Mononuclear cell (primary cell): Measurements from ENCODE around the gene KCND2. TPM values are rescaled to one million over a fixed set of nuclear protein-coding genes. Genes with fewer than 3 reads are reported as not detected.
"Not testable (repeated sequence)": the region's sequence is repeated elsewhere in the genome, so short reads cannot be mapped to it uniquely, and the experiment has no call there.

Experiments
- H3K27me3 ChIP-seq: 2 replicates; pipeline ENCODE4 v1.6.0; 2011; ENCODE audit warnings: low read length, control low read depth; ENCODE audit not compliant: insufficient read depth
- H3K4me1 ChIP-seq: 2 replicates; pipeline ENCODE4 v1.5.1; 2011; ENCODE audit warnings: mild to moderate bottlenecking, low read length, control low read depth; ENCODE audit not compliant: insufficient read depth
- H3K4me3 ChIP-seq: 2 replicates; pipeline ENCODE4 v1.5.1; 2011; ENCODE audit warnings: mild to moderate bottlenecking, low read length, moderate library complexity
- H3K9me3 ChIP-seq: 2 replicates; pipeline ENCODE4 v1.5.1; 2011; ENCODE audit warnings: low read depth, mild to moderate bottlenecking, control low read depth, low read length
- total RNA-seq: library from RNA; depleted of rRNA; stranded (reverse); fragments of >200 nt; gene quantifications from one replicate; pipeline ENCODE4 v1.2.3, GENCODE V29; 2012

KCND2 gene
- total RNA-seq, 1 donor, result not detected

GRCh38 chr7:120526902-120527509 lies 254.0 kb downstream of the KCND2 start:
- Histone ChIP-seq H3K27me3 (no peaks in the 10 kb centered on the region), H3K4me3 (no peak overlapping the region), H3K4me1 (no peaks in the 10 kb centered on the region), H3K9me3 (no peaks in the 10 kb centered on the region)

GRCh38 chr7:120529736-120530135 lies 256.8 kb downstream of the KCND2 start:
- no peaks in the 10 kb centered on the region for H3K27me3 ChIP-seq
- no peaks in the 10 kb centered on the region for H3K4me1 ChIP-seq
- H3K9me3 ChIP-seq, result no peaks in the 10 kb centered on the region
- H3K4me3 ChIP-seq, result no peak overlapping the region

DNA sequence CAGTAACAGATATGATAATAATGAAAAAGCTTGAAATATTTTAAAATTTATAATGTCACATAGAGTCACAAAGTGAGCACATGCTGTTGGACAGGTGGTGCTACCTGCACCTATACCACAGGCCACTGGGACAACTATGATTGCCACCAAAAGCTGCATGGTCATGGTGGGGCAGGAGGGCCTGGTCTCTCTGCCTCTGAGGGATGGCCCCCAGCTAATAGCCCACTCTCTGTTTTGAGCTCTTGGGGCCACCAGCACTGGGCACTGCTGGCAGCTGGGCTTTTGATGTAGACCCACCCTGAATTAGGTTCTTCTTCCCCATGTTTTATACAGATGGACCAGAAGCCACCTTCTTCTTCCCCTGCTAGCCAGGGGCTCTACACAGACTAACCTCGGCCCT lies 265.4 kb downstream of the KCND2 start:
- no peak overlapping the region for H3K4me3 ChIP-seq
- no peaks in the 10 kb centered on the region for H3K27me3 ChIP-seq
- H3K9me3 ChIP-seq, result no peaks in the 10 kb centered on the region
- H3K4me1 ChIP-seq, result no peaks in the 10 kb centered on the region

GRCh38 chr7:120539321-120539720 lies 266.3 kb downstream of the KCND2 start:
- no peaks in the 10 kb centered on the region for H3K4me1 ChIP-seq
- no peak overlapping the region for H3K4me3 ChIP-seq
- no peaks in the 10 kb centered on the region for H3K9me3 ChIP-seq
- H3K27me3 ChIP-seq, result no peaks in the 10 kb centered on the region

DNA sequence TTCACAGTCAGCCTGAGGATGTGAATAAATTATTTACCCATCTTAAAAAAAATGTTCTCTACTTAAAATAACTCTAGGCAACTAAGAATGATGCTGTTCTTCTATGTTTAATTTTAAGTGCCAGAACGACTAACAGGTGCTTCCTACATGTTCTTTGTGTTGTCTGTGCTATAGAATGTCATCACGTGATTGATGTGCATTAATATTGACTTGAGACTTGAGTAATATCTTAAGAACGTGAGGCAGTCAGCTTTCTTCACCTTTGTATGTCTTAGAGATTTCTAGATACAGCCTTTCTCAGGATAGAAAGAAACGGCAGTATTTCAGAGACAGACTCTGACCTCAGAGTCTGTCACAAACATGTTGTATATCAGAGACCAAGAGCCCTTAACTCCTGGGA lies 274.6 kb downstream of the KCND2 start:
- no peaks in the 10 kb centered on the region for H3K4me1 ChIP-seq
- no peaks in the 10 kb centered on the region for H3K9me3 ChIP-seq
- H3K4me3 ChIP-seq, result no peak overlapping the region
- no peaks in the 10 kb centered on the region for H3K27me3 ChIP-seq

- H3K9me3 ChIP-seq, result no peaks in the 10 kb centered on the region
- H3K4me3 ChIP-seq, result no peak overlapping the region
- H3K4me1 ChIP-seq, result no peaks in the 10 kb centered on the region
- no peaks in the 10 kb centered on the region for H3K27me3 ChIP-seq
Observed at GRCh38 chr7:120550494-120551048, 277.6 kb downstream of the KCND2 start.

DNA sequence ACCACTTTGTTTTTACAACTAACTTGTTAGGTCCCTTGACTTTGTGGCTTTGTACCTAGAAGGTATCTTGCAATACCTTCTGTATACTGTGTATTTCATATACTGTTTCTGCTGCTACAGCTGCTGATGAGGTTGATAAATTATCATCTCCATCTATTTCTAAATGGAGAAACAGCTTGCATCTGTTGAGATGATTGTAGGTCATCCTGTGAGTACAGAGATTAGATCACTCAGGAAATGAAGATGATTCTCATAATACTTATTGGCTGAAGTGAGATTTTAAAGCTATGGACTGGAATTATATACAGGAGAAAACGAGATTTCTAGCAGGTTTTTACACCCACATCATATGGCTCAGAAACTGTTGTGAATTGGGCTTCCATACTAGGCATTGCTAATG lies 280.5 kb downstream of the KCND2 start:
- no peaks in the 10 kb centered on the region for H3K27me3 ChIP-seq
- H3K9me3 ChIP-seq, result no peaks in the 10 kb centered on the region
- no peaks in the 10 kb centered on the region for H3K4me1 ChIP-seq
- no peak overlapping the region for H3K4me3 ChIP-seq

- no peaks in the 10 kb centered on the region for H3K4me1 ChIP-seq
- no peaks in the 10 kb centered on the region for H3K9me3 ChIP-seq
- H3K4me3 ChIP-seq, result no peak overlapping the region
- H3K27me3 ChIP-seq, result no peaks in the 10 kb centered on the region
Observed at GRCh38 chr7:120554960-120555571, 282.1 kb downstream of the KCND2 start.

DNA sequence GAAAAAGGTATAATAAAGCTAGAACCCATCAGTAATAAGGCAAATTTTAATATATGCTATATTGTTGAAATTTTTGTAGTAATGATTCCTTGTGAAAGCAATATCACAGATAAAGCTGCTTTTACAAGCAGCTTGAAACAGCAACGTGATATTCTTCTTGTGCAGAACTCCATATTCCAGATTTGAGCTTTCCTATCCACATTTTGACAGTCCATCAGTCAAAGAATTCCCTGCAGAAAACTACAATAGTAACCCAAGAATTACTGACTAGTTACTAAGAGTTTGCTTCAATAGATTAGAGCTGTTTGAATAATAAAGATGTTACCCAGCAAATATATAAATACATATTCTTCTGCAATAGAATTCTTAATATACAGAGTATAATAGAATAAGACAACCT lies 291.2 kb downstream of the KCND2 start:
- H3K4me1 ChIP-seq, result no peaks in the 10 kb centered on the region
- H3K9me3 ChIP-seq, result no peaks in the 10 kb centered on the region
- H3K4me3 ChIP-seq, result no peak overlapping the region
- no peaks in the 10 kb centered on the region for H3K27me3 ChIP-seq

- H3K27me3 ChIP-seq, result no peaks in the 10 kb centered on the region
- no peak overlapping the region for H3K4me3 ChIP-seq
- no peaks in the 10 kb centered on the region for H3K9me3 ChIP-seq
- no peaks in the 10 kb centered on the region for H3K4me1 ChIP-seq
Observed at GRCh38 chr7:120567204-120567603, 294.2 kb downstream of the KCND2 start.

- H3K4me3 ChIP-seq, H3K9me3 ChIP-seq, H3K27me3 ChIP-seq, H3K4me1 ChIP-seq: not testable (repeated sequence)
Observed at GRCh38 chr7:120578657-120579056, 305.7 kb downstream of the KCND2 start.

DNA sequence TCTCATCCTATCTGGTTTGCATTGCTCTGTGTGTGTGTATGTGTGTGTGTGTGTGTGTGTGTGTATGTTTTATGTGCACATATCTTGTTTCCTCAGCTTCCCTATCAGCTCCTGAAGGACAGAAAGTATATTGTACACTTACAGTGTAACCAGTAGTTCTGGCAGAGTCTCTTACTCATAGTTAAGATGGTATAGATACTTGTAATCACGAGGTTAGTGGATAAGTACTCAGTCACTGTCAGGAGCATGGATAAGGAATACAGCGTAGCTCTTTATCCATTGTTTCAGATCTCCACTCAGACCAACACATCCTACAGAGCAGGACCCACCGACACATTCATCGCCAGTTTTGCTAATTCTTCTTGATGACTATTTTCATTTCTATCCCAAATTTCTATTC lies 309.9 kb downstream of the KCND2 start:
- Histone ChIP-seq H3K27me3 (no peaks in the 10 kb centered on the region), H3K4me3 (no peak overlapping the region), H3K4me1 (no peaks in the 10 kb centered on the region), H3K9me3 (no peaks in the 10 kb centered on the region)

DNA sequence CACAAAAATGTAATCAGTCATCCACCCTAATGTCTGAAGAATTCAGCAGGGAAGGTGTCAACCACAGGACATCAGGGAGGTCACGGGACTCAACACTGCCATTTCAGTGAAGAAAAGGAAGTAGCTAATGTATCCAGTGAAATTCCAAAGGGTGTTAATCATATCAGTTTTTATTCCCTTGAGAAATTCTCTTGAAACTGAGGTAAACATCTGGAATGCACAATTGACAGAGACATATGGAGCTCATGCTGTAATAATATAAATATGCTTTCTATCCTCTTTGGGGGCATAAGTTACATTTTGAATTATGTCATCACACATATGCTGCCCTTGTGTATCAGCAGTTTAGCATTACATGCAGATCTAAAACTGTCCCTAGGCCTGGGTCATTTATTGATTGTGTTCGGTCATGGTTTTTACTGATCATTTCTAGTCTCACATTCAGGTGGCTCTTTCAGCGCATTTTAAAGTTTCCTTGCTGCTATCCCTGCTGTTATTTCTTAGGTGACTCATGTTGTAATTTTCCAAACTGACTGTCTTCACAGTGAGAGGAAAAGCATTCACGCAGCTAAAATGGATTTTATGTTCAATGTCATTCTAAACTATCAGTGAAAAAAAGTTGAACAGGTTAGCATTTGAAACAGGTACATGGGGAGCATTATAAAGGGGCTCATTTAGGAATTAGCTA lies 311.1 kb downstream of the KCND2 start:
- no peaks in the 10 kb centered on the region for H3K9me3 ChIP-seq
- no peaks in the 10 kb centered on the region for H3K4me1 ChIP-seq
- no peaks in the 10 kb centered on the region for H3K27me3 ChIP-seq
- no peak overlapping the region for H3K4me3 ChIP-seq

- no peaks in the 10 kb centered on the region for H3K9me3 ChIP-seq
- H3K27me3 ChIP-seq, result no peaks in the 10 kb centered on the region
- no peaks in the 10 kb centered on the region for H3K4me1 ChIP-seq
- H3K4me3 ChIP-seq, result no peak overlapping the region
Observed at GRCh38 chr7:120586571-120586970, 313.6 kb downstream of the KCND2 start.

DNA sequence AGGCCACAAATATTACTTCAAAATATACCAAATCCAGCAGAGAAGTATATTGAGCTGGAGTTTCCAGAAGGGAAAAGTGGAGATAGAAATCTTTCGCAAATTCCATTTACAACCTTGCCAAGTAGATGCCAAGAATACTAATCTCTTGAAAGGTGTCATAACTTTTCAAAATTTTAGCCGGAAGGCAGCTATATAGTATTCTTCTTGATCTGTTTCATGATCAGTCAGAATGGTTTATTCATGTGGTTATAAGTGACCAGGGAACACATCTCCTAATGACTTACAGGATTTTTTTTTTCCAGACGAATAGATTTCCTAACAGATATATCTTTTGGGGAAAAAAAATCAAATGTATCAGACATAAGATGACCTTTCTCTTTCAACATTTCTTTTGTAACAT lies 314.3 kb downstream of the KCND2 start:
- H3K4me1 ChIP-seq, result no peaks in the 10 kb centered on the region
- H3K4me3 ChIP-seq, result no peak overlapping the region
- H3K9me3 ChIP-seq, result no peaks in the 10 kb centered on the region
- H3K27me3 ChIP-seq, result no peaks in the 10 kb centered on the region
